HEK293 (cell line): ENCODE results near the gene EIPR1.

ENCODE experiments used
- CTCF ChIA-PET: fragments of 350-600 bp; formaldehyde crosslinking; extraction: SDS; loops from one replicate; lab custom pipeline; 2021; ENCODE audit warnings: antibody characterized with exemption; lab: Yijun Ruan, JAX
- POLR2A ChIA-PET: fragments of 300-600 bp; formaldehyde crosslinking; extraction: SDS; loops from one replicate; lab custom pipeline; 2020; ENCODE audit warnings: antibody characterized with exemption, inconsistent platforms; lab: Yijun Ruan, JAX
- H3K27ac ChIP-seq: fragments of 200-500 bp; sonication (Bioruptor generic); 2 replicates; pipeline ENCODE4 v1.5.1; 2014; ENCODE audit warnings: low read depth, low read length, control low read depth, inconsistent platforms; ENCODE audit errors: extremely low read depth
- H3K36me3 ChIP-seq, 2 experiments: fragments of 200-500 bp in 1 of 2; sonication (Bioruptor generic) in 1 of 2; 1 replicate in 1 of 2; 2 replicates in 1 of 2; pipeline ENCODE4 v1.5.1; 2014 to 2017; ENCODE audit warnings: inconsistent platforms in 2 of 2, low read length in 2 of 2; ENCODE audit not compliant: control insufficient read depth in 2 of 2, insufficient read depth in 1 of 2
- H3K4me1 ChIP-seq: fragments of 200-500 bp; sonication (Bioruptor generic); 2 replicates; pipeline ENCODE4 v1.5.1; 2014; ENCODE audit warnings: mild to moderate bottlenecking, low read length, inconsistent platforms; ENCODE audit not compliant: control insufficient read depth, insufficient read depth
- H3K4me3 ChIP-seq: 2 replicates; pipeline ENCODE4 v1.5.1; 2011; ENCODE audit warnings: low read depth, mild to moderate bottlenecking, control low read depth, low read length, moderate library complexity
- H3K9me3 ChIP-seq: fragments of 200-500 bp; sonication (Bioruptor generic); 2 replicates; pipeline ENCODE4 v1.5.1; 2014; ENCODE audit warnings: low read depth, low read length, inconsistent platforms; ENCODE audit not compliant: control insufficient read depth, insufficient read depth
- KLF10 ChIP-seq: fragments of 450-650 bp; IDR thresholded peaks from 2 replicates; pipeline ENCODE4 v1.5.1; 2018; ENCODE audit warnings: missing biosample characterization, mild to moderate bottlenecking, missing genetic modification characterization
- KLF16 ChIP-seq: fragments of 450-650 bp; formaldehyde crosslinking; IDR thresholded peaks from 2 replicates; pipeline ENCODE4 v1.5.1; 2017; ENCODE audit warnings: missing biosample characterization, missing genetic modification characterization
- ZBTB7A ChIP-seq: fragments of 450-650 bp; formaldehyde crosslinking; IDR thresholded peaks from 2 replicates; pipeline ENCODE4 v1.5.1; 2016; ENCODE audit warnings: low read depth, missing biosample characterization, missing genetic modification characterization
- ZNF146 ChIP-seq: fragments of 450-650 bp; formaldehyde crosslinking; IDR thresholded peaks from 2 replicates; pipeline ENCODE4 v1.5.1; 2016; ENCODE audit warnings: missing biosample characterization, missing genetic modification characterization
- ZNF214 ChIP-seq: fragments of 450-650 bp; formaldehyde crosslinking; IDR thresholded peaks from 2 replicates; pipeline ENCODE4 v1.5.1; 2017; ENCODE audit warnings: missing biosample characterization, mild to moderate bottlenecking, missing genetic modification characterization, borderline replicate concordance
- ZNF24 ChIP-seq: fragments of 450-650 bp; formaldehyde crosslinking; IDR thresholded peaks from 2 replicates; pipeline ENCODE4 v1.5.1; 2016; ENCODE audit warnings: missing biosample characterization, missing genetic modification characterization
- ZNF248 ChIP-seq: fragments of 450-650 bp; formaldehyde crosslinking; IDR thresholded peaks from 2 replicates; pipeline ENCODE4 v1.5.1; 2017; ENCODE audit warnings: missing biosample characterization, missing genetic modification characterization
- ZNF274 ChIP-seq, 2 experiments: fragments of 200-500 bp in 1 of 2; fragments of 450-650 bp in 1 of 2; sonication (Bioruptor generic) in 1 of 2; formaldehyde crosslinking in 1 of 2; IDR thresholded peaks; 2 replicates each; pipeline versions ENCODE4 v1.5.1 to v1.6.1; 2014 to 2016; ENCODE audit warnings: borderline replicate concordance in 1 of 2, inconsistent platforms in 1 of 2, low read length in 1 of 2, missing biosample characterization in 1 of 2, missing genetic modification characterization in 1 of 2
- ZNF324 ChIP-seq: fragments of 450-650 bp; formaldehyde crosslinking; IDR thresholded peaks from 2 replicates; pipeline ENCODE4 v1.5.1; 2016; ENCODE audit warnings: missing biosample characterization, missing genetic modification characterization
- ZNF423 ChIP-seq: fragments of 450-650 bp; formaldehyde crosslinking; IDR thresholded peaks from 2 replicates; pipeline ENCODE4 v1.5.1; 2016; ENCODE audit warnings: missing biosample characterization, missing genetic modification characterization
- ZNF433 ChIP-seq: fragments of 450-650 bp; formaldehyde crosslinking; IDR thresholded peaks from 2 replicates; pipeline ENCODE4 v1.5.1; 2016; ENCODE audit warnings: missing biosample characterization, missing genetic modification characterization, low read depth
- ZNF621 ChIP-seq: fragments of 450-650 bp; formaldehyde crosslinking; IDR thresholded peaks from 2 replicates; pipeline ENCODE4 v1.5.1; 2017; ENCODE audit warnings: missing biosample characterization, missing genetic modification characterization
- ZNF658 ChIP-seq: fragments of 450-650 bp; formaldehyde crosslinking; IDR thresholded peaks from 2 replicates; pipeline ENCODE4; 2016; ENCODE audit warnings: missing biosample characterization, missing genetic modification characterization
- ZNF777 ChIP-seq: fragments of 450-650 bp; formaldehyde crosslinking; IDR thresholded peaks from 2 replicates; pipeline ENCODE4 v1.5.1; 2017; ENCODE audit warnings: missing biosample characterization, missing genetic modification characterization, borderline replicate concordance
- TF ChIP-seq, protein P1 (sequence below): fragments of 450-650 bp; formaldehyde crosslinking; IDR thresholded peaks from 2 replicates; pipeline ENCODE4 v1.5.1; 2017; ENCODE audit warnings: missing biosample characterization, missing genetic modification characterization
- TF ChIP-seq, protein P2 (sequence below): fragments of 450-650 bp; formaldehyde crosslinking; IDR thresholded peaks from 2 replicates; pipeline ENCODE4 v1.5.0; 2017; ENCODE audit warnings: missing biosample characterization, missing genetic modification characterization, borderline replicate concordance
- TF ChIP-seq, protein P3 (sequence below): IDR thresholded peaks from 2 replicates; pipeline ENCODE4 v1.6.1; 2011; ENCODE audit warnings: mild to moderate bottlenecking, low read depth, low read length, borderline replicate concordance
- TF ChIP-seq, protein P4 (sequence below): fragments of 450-650 bp; formaldehyde crosslinking; IDR thresholded peaks from 2 replicates; pipeline ENCODE4 v1.5.1; 2016; ENCODE audit warnings: missing biosample characterization, missing genetic modification characterization
- TF ChIP-seq, protein P5 (sequence below): fragments of 450-650 bp; formaldehyde crosslinking; IDR thresholded peaks from 2 replicates; pipeline ENCODE4 v1.5.1; 2016; ENCODE audit warnings: missing biosample characterization, missing genetic modification characterization

The EIPR1 gene

DNA sequence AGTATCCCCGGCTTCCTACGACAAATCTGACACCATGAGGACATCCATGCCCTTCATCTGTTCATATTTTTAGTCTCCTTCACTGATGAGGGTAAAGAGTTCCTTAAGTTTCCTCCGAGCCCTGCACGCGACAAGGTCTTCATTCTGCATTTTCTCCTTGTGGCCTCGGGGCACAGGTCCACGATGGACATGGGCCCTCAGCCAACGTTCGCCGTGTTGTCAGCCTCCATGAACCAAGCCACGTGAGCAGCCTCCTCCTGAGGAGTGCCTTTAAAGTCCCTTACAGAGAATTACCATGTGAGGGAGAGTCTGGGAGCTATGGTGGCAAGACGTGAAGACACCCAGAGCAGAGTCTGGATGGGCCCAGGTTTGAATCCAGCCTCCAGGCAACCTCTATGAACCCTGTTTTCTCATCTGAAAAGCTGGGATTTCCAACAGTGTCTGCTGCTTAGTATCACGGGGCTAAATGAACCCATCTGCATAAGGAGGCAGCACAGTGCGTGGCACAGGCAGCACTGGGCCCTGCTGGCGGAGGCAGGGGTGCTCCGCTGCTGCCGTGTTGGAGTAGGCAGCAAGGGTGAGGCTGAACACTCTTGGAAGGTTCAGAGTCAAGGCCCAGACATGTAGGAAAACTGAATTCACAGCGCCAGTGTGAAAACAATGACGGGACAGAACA, 54.1 kb downstream of the EIPR1 start (continued):
- TF ChIP-seq, protein P1, sequence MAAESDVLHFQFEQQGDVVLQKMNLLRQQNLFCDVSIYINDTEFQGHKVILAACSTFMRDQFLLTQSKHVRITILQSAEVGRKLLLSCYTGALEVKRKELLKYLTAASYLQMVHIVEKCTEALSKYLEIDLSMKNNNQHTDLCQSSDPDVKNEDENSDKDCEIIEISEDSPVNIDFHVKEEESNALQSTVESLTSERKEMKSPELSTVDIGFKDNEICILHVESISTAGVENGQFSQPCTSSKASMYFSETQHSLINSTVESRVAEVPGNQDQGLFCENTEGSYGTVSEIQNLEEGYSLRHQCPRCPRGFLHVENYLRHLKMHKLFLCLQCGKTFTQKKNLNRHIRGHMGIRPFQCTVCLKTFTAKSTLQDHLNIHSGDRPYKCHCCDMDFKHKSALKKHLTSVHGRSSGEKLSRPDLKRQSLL (tag by site-specific recombination), result no peak
- no peak for TF ChIP-seq ZNF248 (tag by site-specific recombination)

DNA sequence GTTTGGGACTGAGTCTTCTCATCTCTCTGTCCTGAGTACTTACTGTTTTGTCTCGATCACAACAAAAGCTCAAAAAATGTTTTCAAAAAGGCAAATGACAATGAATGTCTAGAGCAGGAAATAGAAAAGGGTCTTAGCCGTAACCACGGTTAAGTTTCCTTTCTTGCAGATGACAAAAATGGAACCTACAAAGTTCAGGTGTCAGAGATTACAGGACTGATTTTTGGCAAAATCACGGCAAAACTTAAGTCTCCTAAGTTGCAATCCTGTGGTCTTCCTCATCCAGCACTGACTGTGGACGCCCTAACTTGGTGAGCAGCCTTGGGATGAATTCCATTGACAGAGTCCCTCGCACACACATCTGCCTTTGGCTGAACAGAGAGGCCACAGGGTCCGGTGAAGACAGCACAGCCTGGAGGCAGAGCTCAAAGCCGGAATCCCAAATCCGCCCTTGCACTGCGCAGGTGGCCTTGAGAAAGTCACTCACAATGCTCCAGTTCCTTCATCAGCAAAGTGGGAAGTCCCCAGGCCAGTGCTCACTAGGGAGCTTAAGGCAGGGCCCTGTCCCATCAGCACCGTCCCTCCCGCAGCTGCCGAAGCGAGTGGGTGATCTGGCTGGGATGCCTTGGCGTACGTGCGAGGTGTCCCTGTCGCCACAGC, 55.2 kb downstream of the EIPR1 start:
- ChIA-PET POLR2A (interaction anchor here (0.9 kb wide), 1 partner anchor 55 kb away, joined by 3 read pairs; the partner anchor contains the start of gene EIPR1), CTCF (interaction anchor here (0.6 kb wide), 1 partner anchor 1649 kb away, joined by 3 read pairs; no protein-coding TSS in a partner anchor)
- peaks cover 0 to 28% of the 10 kb centered on the region in 2 experiments; a peak in 1 of 3 replicates for H3K36me3 ChIP-seq
- TF ChIP-seq KLF10, result no peak
- TF ChIP-seq, protein P2, sequence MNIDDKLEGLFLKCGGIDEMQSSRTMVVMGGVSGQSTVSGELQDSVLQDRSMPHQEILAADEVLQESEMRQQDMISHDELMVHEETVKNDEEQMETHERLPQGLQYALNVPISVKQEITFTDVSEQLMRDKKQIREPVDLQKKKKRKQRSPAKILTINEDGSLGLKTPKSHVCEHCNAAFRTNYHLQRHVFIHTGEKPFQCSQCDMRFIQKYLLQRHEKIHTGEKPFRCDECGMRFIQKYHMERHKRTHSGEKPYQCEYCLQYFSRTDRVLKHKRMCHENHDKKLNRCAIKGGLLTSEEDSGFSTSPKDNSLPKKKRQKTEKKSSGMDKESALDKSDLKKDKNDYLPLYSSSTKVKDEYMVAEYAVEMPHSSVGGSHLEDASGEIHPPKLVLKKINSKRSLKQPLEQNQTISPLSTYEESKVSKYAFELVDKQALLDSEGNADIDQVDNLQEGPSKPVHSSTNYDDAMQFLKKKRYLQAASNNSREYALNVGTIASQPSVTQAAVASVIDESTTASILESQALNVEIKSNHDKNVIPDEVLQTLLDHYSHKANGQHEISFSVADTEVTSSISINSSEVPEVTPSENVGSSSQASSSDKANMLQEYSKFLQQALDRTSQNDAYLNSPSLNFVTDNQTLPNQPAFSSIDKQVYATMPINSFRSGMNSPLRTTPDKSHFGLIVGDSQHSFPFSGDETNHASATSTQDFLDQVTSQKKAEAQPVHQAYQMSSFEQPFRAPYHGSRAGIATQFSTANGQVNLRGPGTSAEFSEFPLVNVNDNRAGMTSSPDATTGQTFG (tag by site-specific recombination), result no peak
- TF ChIP-seq ZNF658 (tag by site-specific recombination), result no peak
- TF ChIP-seq ZNF433, result no peak
- no peak for TF ChIP-seq ZNF24 (tag by site-specific recombination)
- TF ChIP-seq ZNF621 (tag by site-specific recombination), result no peak
- TF ChIP-seq, protein P3, sequence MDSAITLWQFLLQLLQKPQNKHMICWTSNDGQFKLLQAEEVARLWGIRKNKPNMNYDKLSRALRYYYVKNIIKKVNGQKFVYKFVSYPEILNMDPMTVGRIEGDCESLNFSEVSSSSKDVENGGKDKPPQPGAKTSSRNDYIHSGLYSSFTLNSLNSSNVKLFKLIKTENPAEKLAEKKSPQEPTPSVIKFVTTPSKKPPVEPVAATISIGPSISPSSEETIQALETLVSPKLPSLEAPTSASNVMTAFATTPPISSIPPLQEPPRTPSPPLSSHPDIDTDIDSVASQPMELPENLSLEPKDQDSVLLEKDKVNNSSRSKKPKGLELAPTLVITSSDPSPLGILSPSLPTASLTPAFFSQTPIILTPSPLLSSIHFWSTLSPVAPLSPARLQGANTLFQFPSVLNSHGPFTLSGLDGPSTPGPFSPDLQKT, result no peak
- TF ChIP-seq ZBTB7A, result no peak
- TF ChIP-seq, protein P4, sequence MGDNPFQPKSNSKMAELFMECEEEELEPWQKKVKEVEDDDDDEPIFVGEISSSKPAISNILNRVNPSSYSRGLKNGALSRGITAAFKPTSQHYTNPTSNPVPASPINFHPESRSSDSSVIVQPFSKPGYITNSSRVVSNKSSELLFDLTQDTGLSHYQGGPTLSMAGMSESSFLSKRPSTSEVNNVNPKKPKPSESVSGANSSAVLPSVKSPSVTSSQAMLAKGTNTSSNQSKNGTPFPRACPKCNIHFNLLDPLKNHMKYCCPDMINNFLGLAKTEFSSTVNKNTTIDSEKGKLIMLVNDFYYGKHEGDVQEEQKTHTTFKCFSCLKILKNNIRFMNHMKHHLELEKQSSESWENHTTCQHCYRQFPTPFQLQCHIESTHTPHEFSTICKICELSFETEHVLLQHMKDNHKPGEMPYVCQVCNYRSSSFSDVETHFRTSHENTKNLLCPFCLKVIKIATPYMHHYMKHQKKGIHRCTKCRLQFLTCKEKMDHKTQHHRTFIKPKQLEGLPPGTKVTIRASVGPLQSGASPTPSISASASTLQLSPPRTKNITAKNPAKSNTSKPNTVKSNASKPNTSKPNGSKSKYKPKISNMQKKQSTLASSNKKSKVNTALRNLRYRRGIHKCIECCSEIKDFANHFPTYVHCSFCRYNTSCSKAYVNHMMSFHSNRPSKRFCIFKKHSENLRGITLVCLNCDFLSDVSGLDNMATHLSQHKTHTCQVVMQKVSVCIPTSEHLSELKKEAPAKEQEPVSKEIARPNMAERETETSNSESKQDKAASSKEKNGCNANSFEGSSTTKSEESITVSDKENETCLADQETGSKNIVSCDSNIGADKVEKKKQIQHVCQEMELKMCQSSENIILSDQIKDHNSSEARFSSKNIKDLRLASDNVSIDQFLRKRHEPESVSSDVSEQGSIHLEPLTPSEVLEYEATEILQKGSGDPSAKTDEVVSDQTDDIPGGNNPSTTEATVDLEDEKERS (tag by site-specific recombination), result no peak
- no peak for TF ChIP-seq ZNF214
- no peak for TF ChIP-seq KLF16 (tag by site-specific recombination)
- TF ChIP-seq, protein P5, sequence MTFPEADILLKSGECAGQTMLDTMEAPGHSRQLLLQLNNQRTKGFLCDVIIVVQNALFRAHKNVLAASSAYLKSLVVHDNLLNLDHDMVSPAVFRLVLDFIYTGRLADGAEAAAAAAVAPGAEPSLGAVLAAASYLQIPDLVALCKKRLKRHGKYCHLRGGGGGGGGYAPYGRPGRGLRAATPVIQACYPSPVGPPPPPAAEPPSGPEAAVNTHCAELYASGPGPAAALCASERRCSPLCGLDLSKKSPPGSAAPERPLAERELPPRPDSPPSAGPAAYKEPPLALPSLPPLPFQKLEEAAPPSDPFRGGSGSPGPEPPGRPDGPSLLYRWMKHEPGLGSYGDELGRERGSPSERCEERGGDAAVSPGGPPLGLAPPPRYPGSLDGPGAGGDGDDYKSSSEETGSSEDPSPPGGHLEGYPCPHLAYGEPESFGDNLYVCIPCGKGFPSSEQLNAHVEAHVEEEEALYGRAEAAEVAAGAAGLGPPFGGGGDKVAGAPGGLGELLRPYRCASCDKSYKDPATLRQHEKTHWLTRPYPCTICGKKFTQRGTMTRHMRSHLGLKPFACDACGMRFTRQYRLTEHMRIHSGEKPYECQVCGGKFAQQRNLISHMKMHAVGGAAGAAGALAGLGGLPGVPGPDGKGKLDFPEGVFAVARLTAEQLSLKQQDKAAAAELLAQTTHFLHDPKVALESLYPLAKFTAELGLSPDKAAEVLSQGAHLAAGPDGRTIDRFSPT, result no peak
- TF ChIP-seq ZNF274 (IDR thresholded peaks at IDR 0.05; ENCODE audit: low read length), result no peak
- no peak for TF ChIP-seq ZNF274 (tag by site-specific recombination; IDR thresholded peaks at IDR 0.05; ENCODE audit: borderline replicate concordance)
- no peak for TF ChIP-seq ZNF146 (tag by site-specific recombination)
- no peak for TF ChIP-seq ZNF324 (tag by site-specific recombination)
- no peak for TF ChIP-seq ZNF423 (tag by site-specific recombination)
- no peak for TF ChIP-seq ZNF777 (tag by site-specific recombination)
- TF ChIP-seq, all 188 proteins: peak for 0
- no peaks in the 10 kb centered on the region for H3K4me1 ChIP-seq
- H3K4me3 ChIP-seq, result no peak overlapping the region
- no peaks in the 10 kb centered on the region for H3K9me3 ChIP-seq
- H3K27ac ChIP-seq, result no peak overlapping the region
